Smooth muscle cell (in vitro differentiated cells): ENCODE results near the gene EIF4EBP2. TPM values are rescaled to one million over a fixed set of nuclear protein-coding genes. Genes with fewer than 3 reads are reported as not detected.
A peak's percentile ranks its signal among the peaks of the same experiment; 100 is the strongest.

Experiments used
- DNase-seq: peaks from one replicate; lab custom pipeline; 2025; ENCODE audit not compliant: unreplicated experiment; lab: John Stamatoyannopoulos, UW
- H2AFZ ChIP-seq: fragments of 200-600 bp; sonication (generic); 2 replicates; pipeline ENCODE4 v1.6.0; 2016; ENCODE audit warnings: antibody characterized with exemption, low read depth, mild to moderate bottlenecking
- H3F3A ChIP-seq: fragments of 200-600 bp; sonication (generic); 2 replicates; pipeline ENCODE4 v1.6.0; 2017; ENCODE audit warnings: antibody characterized with exemption, low read depth
- H3K27ac ChIP-seq: fragments of 200-600 bp; sonication (generic); 2 replicates; pipeline ENCODE4 v1.5.1; 2016; ENCODE audit warnings: low read depth, mild to moderate bottlenecking
- H3K27me3 ChIP-seq: fragments of 200-600 bp; sonication (generic); 2 replicates; pipeline ENCODE4 v1.6.1; 2016; ENCODE audit warnings: low read depth, mild to moderate bottlenecking
- H3K36me3 ChIP-seq: fragments of 200-600 bp; sonication (generic); 2 replicates; pipeline ENCODE4 v1.5.1; 2016; ENCODE audit warnings: low read depth
- H3K4me1 ChIP-seq: fragments of 200-600 bp; sonication (generic); 2 replicates; pipeline ENCODE4 v1.5.1; 2016; ENCODE audit warnings: low read depth
- H3K4me2 ChIP-seq: fragments of 200-600 bp; sonication (generic); 2 replicates; pipeline ENCODE4 v1.6.0; 2016; ENCODE audit warnings: mild to moderate bottlenecking
- H3K4me3 ChIP-seq: fragments of 200-600 bp; sonication (generic); 2 replicates; pipeline ENCODE4 v1.5.1; 2016; ENCODE audit warnings: mild to moderate bottlenecking
- H3K79me2 ChIP-seq: fragments of 200-600 bp; sonication (generic); 2 replicates; pipeline ENCODE4 v1.6.0; 2016; ENCODE audit warnings: low read depth, mild to moderate bottlenecking
- H3K9ac ChIP-seq: fragments of 200-600 bp; sonication (generic); 2 replicates; pipeline ENCODE4 v1.6.0; 2016; ENCODE audit warnings: low read depth
- H3K9me3 ChIP-seq: fragments of 200-600 bp; sonication (generic); replicated peaks from 2 replicates; pipeline ENCODE4 v1.5.1; 2016; ENCODE audit warnings: low read depth
- H4K20me1 ChIP-seq: fragments of 200-600 bp; sonication (generic); 2 replicates; pipeline ENCODE4 v1.6.0; 2016; ENCODE audit warnings: low read depth
- CTCF ChIP-seq: fragments of 200-600 bp; sonication (generic); IDR thresholded peaks from 2 replicates; pipeline ENCODE4 v1.5.1; 2017; ENCODE audit warnings: borderline replicate concordance, mild to moderate bottlenecking, antibody characterized with exemption; ENCODE audit not compliant: insufficient read depth, poor library complexity, severe bottlenecking
- WGBS: methylation state at CpG from one replicate; pipeline ENCODE4 v1.1.7; 2016; ENCODE audit warnings: low lambda C conversion rate; 5-methylcytosine and 5-hydroxymethylcytosine counted together
- polyA plus RNA-seq: library from polyadenylated mRNA; unstranded; fragments of >200 nt; fragmentation: Nextera tagmentation; extraction: Ambion mirVana; gene quantifications from 2 replicates; pipeline ENCODE4 v1.2.1, GENCODE V29; 2016
- total RNA-seq: library from RNA; depleted of rRNA; stranded (reverse); fragments of >200 nt; gene quantifications from 2 replicates; pipeline ENCODE4 v1.2.3, GENCODE V29; 2014

The EIF4EBP2 gene
- total and polyA plus RNA-seq, 2 experiments from 2014 or later = 35.9 to 43.9 TPM

DNA sequence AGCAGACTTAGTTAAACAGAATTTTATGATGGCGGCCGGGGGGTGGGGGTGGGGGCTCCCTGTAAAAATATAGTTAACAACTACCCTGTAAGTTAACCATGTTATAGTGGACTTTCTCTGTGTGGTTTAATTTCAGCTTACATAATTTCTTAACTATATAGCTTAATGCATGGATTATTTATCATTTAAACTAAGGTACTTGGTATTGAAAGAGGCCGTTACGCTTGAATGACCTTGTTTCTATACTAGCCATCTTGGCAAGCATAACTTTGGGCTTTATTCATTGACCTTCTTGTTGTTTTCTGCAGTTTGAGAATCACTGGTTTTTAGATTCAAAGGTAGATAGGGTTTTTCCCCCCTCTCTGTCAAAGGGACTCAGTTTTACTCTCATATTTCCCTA lies 8.4 kb downstream of the EIF4EBP2 start:
- Histone ChIP-seq H3K4me2 (no peak overlapping the region), H3K4me1 (no peaks in the 10 kb centered on the region), H3K36me3 (no peaks in the 10 kb centered on the region), H3F3A (no peaks in the 10 kb centered on the region), H4K20me1 (peaks cover 97% of the 10 kb centered on the region), H3K9ac (no peak overlapping the region), H3K27ac (no peak overlapping the region), H3K9me3 (no peaks in the 10 kb centered on the region), H3K27me3 (no peaks in the 10 kb centered on the region), H3K4me3 (no peak overlapping the region), H3K79me2 (peaks cover 85% of the 10 kb centered on the region), H2AFZ (no peak overlapping the region)
- TF ChIP-seq CTCF = no peak
- no peak for DNase-seq
- 83% methylated on average over 4 of the region's 4 CpGs for WGBS

- H3K79me2 ChIP-seq = peaks cover 45% of the 10 kb centered on the region
- no peak for TF ChIP-seq CTCF
- peaks cover 15% of the 10 kb centered on the region for H3K36me3 ChIP-seq
- peaks cover 95% of the 10 kb centered on the region for H4K20me1 ChIP-seq
- no peaks in the 10 kb centered on the region for H3K27me3 ChIP-seq
- peaks cover 4% of the 10 kb centered on the region for H3F3A ChIP-seq
- H3K9ac ChIP-seq = no peak overlapping the region
- DNase-seq = no peak
- H3K4me2 ChIP-seq = peak overlapping the region; percentile 28
- peak overlapping the region; percentile 41 for H3K27ac ChIP-seq
- no peaks in the 10 kb centered on the region for H3K9me3 ChIP-seq
- 94% methylated on average over 1 of the region's 1 CpG for WGBS
- no peak overlapping the region for H2AFZ ChIP-seq
- no peaks in the 10 kb centered on the region for H3K4me1 ChIP-seq
- no peak overlapping the region for H3K4me3 ChIP-seq
Measured at GRCh38 chr10:70417568-70417967, 13.6 kb downstream of the EIF4EBP2 start.

DNA sequence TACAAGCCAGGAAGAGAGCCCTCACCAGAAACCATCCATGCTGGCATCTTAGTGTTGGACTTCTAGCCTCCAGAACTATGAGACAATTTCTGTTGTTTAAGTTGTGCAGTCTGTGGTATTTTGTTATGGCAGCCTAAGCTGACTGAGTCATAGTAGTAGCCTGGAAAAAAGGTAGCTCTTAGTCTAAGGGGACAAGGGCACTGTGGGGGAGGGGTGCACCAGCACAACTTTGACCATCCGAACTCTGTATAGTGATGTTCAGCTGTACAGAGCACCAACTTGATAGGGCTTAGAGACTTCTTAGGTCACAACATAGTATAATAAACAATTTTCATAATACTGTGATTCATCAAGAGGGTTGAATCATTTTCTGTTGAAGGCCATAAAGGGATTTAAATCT lies 14.3 kb downstream of the EIF4EBP2 start:
- peak overlapping the region; percentile 41 for H3K27ac ChIP-seq
- H3K4me2 ChIP-seq = peak overlapping the region; percentile 28

More for the DNA sequence above, 14.3 kb downstream of the EIF4EBP2 start:
- H4K20me1 ChIP-seq = peaks cover 91% of the 10 kb centered on the region
- no peak for TF ChIP-seq CTCF
- H3K27me3 ChIP-seq = no peaks in the 10 kb centered on the region
- WGBS = 61% methylated on average over 1 of the region's 1 CpG
- peaks cover 38% of the 10 kb centered on the region for H3K79me2 ChIP-seq
- H3K9ac ChIP-seq = no peak overlapping the region
- no peak for DNase-seq
- H3K4me1 ChIP-seq = no peaks in the 10 kb centered on the region
- H2AFZ ChIP-seq = no peak overlapping the region
- peaks cover 15% of the 10 kb centered on the region for H3K36me3 ChIP-seq
- peaks cover 4% of the 10 kb centered on the region for H3F3A ChIP-seq
- H3K4me3 ChIP-seq = no peak overlapping the region
- H3K9me3 ChIP-seq = no peaks in the 10 kb centered on the region
